Panc1 (cell line): ENCODE measurements around the gene L3MBTL2. TPM values are rescaled to one million over a fixed set of nuclear protein-coding genes. Genes with fewer than 3 reads are reported as not detected.

Source experiments
- ATAC-seq: fragments of 200-7000 bp; cut with Tn5 transposase; 2 replicates; pipeline ENCODE4 v1.9.1; 2020; ENCODE audit warnings: mild to moderate bottlenecking, moderate library complexity
- BruUV-seq: library from RNA; stranded (reverse); fragments of 400-500 nt; replicated peaks from 2 replicates; lab custom pipeline; 2021; lab: Mats Ljungman, UMichigan
- CTCF ChIA-PET: fragments of 300-600 bp; sonication (Branson Sonifier 250); formaldehyde crosslinking; loops from one replicate; lab custom pipeline; 2022; ENCODE audit warnings: antibody characterized with exemption; lab: Charles Lee
- POLR2A ChIA-PET: fragments of 300-600 bp; sonication (Branson Sonifier 250); formaldehyde crosslinking; loops from one replicate; lab custom pipeline; 2022; ENCODE audit warnings: antibody characterized with exemption; lab: Charles Lee
- DNase-seq: peaks from one replicate; pipeline ENCODE4 v3.0.0-alpha.2; 2010; ENCODE audit warnings: low read depth, low spot score
- H3K27ac ChIP-seq: 2 replicates; pipeline ENCODE4 v1.5.1; 2011; ENCODE audit warnings: mild to moderate bottlenecking, low read length, inconsistent platforms
- H3K27me3 ChIP-seq: fragments of 200-500 bp; sonication (Bioruptor generic); 2 replicates; pipeline ENCODE4 v1.6.0; 2014; ENCODE audit warnings: low read length, inconsistent platforms; ENCODE audit not compliant: control insufficient read depth, insufficient read depth
- H3K36me3 ChIP-seq: fragments of 200-500 bp; sonication (Bioruptor generic); 2 replicates; pipeline ENCODE4 v1.5.1; 2014; ENCODE audit warnings: inconsistent platforms, mild to moderate bottlenecking, low read length, moderate library complexity; ENCODE audit not compliant: control insufficient read depth, insufficient read depth
- H3K4me1 ChIP-seq: 2 replicates; pipeline ENCODE4 v1.5.1; 2011; ENCODE audit warnings: inconsistent platforms, mild to moderate bottlenecking, low read length, moderate library complexity; ENCODE audit not compliant: control insufficient read depth, insufficient read depth
- H3K4me3 ChIP-seq, 2 experiments: 2 replicates each; pipeline ENCODE4 v1.5.1; 2011 to 2012; ENCODE audit warnings: low read depth in 2 of 2, low read length in 2 of 2, mild to moderate bottlenecking in 2 of 2, inconsistent platforms in 1 of 2, moderate library complexity in 1 of 2
- H3K9me3 ChIP-seq: fragments of 200-500 bp; sonication (Bioruptor generic); 2 replicates; pipeline ENCODE4 v1.5.1; 2014; ENCODE audit warnings: low read depth, mild to moderate bottlenecking, inconsistent platforms, low read length, moderate library complexity; ENCODE audit not compliant: control insufficient read depth, insufficient read depth
- CTCF ChIP-seq: fragments of 450-650 bp; IDR thresholded peaks from 2 replicates; pipeline ENCODE4 v1.5.1; 2017; ENCODE audit warnings: mild to moderate bottlenecking
- POLR2AphosphoS5 ChIP-seq: IDR thresholded peaks from 2 replicates; pipeline ENCODE4 v1.6.1; 2012; ENCODE audit warnings: mild to moderate bottlenecking, low read depth, low read length, moderate library complexity
- REST ChIP-seq, 2 experiments: IDR thresholded peaks; 2 replicates each; pipeline ENCODE4 v1.6.1; 2011 to 2012; ENCODE audit warnings: low read depth in 2 of 2, control low read depth in 1 of 2, low read length in 1 of 2, mild to moderate bottlenecking in 1 of 2, moderate library complexity in 1 of 2; ENCODE audit not compliant: insufficient read depth in 1 of 2
- SIN3A ChIP-seq: IDR thresholded peaks from 2 replicates; pipeline ENCODE4 v1.6.1; 2012; ENCODE audit warnings: low read depth, mild to moderate bottlenecking, low read length, moderate library complexity, borderline replicate concordance; ENCODE audit not compliant: insufficient read depth
- TCF7L2 ChIP-seq: IDR thresholded peaks from 2 replicates; pipeline ENCODE4 v1.6.1; 2011; ENCODE audit warnings: mild to moderate bottlenecking, low read depth, low read length, inconsistent platforms
- in situ Hi-C: cut with HindIII; loops from 2 replicates; pipeline ENCODE4 v1.10.0; 2016; ENCODE audit warnings: low sequenced_read_pairs, low pct_unique_long_range_greater_than_20kb
- intact Hi-C: fragments of 100-400 bp; cut with micrococcal nuclease; formaldehyde crosslinking; loops from one replicate; pipeline ENCODE4 v1.10.0; 2022; ENCODE audit not compliant: unreplicated experiment
- total RNA-seq: library from RNA; stranded (reverse); gene quantifications from one replicate; pipeline ENCODE4 v1.2.1, GENCODE V29; 2021; ENCODE audit not compliant: unreplicated experiment

The L3MBTL2 gene
- total RNA-seq, 1 experiment from 2014 or later: 26.6 TPM

GRCh38 chr22:41180926-41181325 is 24.2 kb upstream of the L3MBTL2 start:
- no peak overlapping the region for H3K27ac ChIP-seq
- BruUV-seq: no TSS peak
- H3K9me3 ChIP-seq: no peaks in the 10 kb centered on the region
- in situ Hi-C loops: no loop called here
- intact Hi-C loops: no loop called here
- no peak for ATAC-seq
- TF ChIP-seq CTCF: no peak
- no peak for TF ChIP-seq TCF7L2
- no peak for TF ChIP-seq SIN3A
- no peak for TF ChIP-seq REST (IDR thresholded peaks at IDR 0.05; ENCODE audit: insufficient read depth in 1 of 2, low read depth in 2 of 2, low read length in 1 of 2)
- TF ChIP-seq POLR2AphosphoS5: no peak
- no peaks in the 10 kb centered on the region; the same call in 1 of the 2 replicates for H3K36me3 ChIP-seq
- H3K4me3 ChIP-seq: no peak overlapping the region
- H3K27me3 ChIP-seq: no peaks in the 10 kb centered on the region
- DNase-seq: no peak
- POLR2A ChIA-PET: no interaction called here
- CTCF ChIA-PET: no interaction called here
- H3K4me1 ChIP-seq: no peaks in the 10 kb centered on the region

- no TSS peak for BruUV-seq
Measured at GRCh38 chr22:41181349-41182241, 23.5 kb upstream of the L3MBTL2 start.

More at GRCh38 chr22:41181349-41182241, 23.5 kb upstream of the L3MBTL2 start:
- POLR2A ChIA-PET: no interaction called here
- no peaks in the 10 kb centered on the region for H3K27me3 ChIP-seq
- no peaks in the 10 kb centered on the region for H3K9me3 ChIP-seq
- no peak overlapping the region for H3K27ac ChIP-seq
- in situ Hi-C loops (no loop called here), intact Hi-C loops (no loop called here)
- ATAC-seq (peak; percentile 40; the same call in 1 of the 2 replicates), DNase-seq (no peak)
- no peaks in the 10 kb centered on the region; the same call in 1 of the 2 replicates for H3K36me3 ChIP-seq
- CTCF ChIA-PET: no interaction called here
- no peaks in the 10 kb centered on the region for H3K4me1 ChIP-seq
- TF ChIP-seq REST (IDR thresholded peaks at IDR 0.05; ENCODE audit: insufficient read depth in 1 of 2, low read depth in 2 of 2, low read length in 1 of 2) (no peak), POLR2AphosphoS5 (no peak), TCF7L2 (no peak), CTCF (no peak), SIN3A (no peak)
- H3K4me3 ChIP-seq: no peak overlapping the region
